Activated CD8-positive, alpha-beta memory T cell treated with anti-CD3 and anti-CD28 coated beads for 4 hours (primary cell): ENCODE data around the gene ATAT1.
"Not testable (repeated sequence)": the region's sequence is repeated elsewhere in the genome, so short reads cannot be mapped to it uniquely, and the experiment has no call there.

Experiments
- DNase-seq, 2 donors: peaks; one replicate each; pipeline ENCODE4 v3.0.0-alpha.2; 2020; ENCODE audit warnings: low read depth in 2 of 2

Gene ATAT1

DNA sequence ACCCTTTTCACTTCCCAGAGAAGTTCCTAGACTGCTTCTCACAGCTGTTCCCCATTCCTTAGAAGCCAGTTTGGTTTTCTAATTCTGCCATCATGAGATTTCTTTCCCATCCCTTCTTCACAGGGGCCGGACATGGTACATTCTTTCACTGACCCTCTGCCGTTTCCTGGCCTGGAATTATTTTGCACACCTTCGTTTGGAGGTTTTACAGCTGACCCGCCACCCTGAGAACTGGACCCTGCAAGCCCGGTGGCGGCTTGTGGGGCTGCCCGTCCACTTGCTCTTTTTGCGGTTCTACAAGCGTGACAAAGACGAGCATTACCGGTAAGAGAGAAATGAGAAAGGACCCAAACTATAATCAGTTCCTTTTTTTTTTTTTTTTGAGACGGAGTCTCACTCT, 24.5 kb downstream of the ATAT1 start:
- no peak for DNase-seq

DNA sequence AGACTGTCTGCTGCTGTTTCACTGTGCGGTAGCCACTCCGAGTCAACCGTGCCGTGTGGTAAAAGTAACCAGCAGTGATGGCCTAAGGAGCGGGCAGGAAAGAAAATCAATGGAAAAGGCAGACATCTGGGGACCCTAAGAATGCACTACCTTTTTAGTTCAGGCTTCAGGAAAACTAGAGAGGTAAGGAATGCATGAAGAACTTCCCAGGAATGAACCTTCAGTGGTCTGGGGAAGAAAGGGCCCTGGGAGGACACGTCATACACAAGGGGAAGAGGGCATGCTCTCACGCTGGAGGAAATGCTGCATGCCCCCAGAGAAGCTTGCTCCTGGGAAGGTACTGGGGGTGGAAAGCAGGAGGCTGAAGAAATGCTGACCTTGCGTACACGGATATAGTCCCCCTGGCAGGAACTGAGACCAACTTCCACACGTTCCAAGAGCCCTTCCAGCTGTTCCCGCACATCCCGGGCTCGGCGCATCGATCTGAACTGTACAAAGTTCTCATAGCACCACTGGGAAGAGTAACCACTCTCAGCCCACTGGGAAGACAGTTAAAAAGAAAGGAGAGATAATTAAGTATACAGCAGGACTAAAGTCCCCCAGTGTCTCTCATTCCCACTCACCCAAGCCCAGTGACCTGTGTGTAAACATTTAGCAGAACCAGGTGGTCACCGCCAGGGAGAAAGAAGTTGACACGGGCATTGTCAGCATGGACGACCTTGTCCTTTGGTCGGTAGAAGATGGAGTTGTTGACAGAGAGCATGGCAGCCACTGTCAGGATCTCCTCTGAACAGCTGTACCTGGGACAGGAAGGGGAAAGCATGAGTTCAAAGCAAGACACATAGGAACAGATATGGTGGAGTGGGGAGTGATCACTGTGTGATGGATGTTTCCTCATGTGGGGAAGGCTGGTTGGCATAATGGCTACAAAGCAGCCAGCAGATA, 28.4 kb downstream of the ATAT1 start:
- no peak for DNase-seq

DNA sequence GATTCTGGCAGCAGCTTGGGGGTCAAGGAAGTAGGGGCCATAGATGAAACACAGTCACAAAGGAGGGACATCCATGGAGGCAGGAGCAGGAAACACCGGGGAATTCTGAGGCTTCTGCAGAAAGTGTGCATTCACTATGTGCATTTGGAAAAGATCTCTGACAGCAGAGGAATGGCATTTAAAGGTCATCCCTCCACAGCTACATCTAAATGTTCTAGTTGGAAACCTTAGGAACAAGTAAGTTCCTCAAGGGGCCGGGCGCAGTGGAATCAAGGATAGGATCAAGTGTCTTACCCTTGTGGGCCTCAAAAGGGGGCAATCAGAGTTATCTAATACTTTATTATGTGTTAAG, 29.0 kb downstream of the ATAT1 start:
- DNase-seq, result no peak

DNA sequence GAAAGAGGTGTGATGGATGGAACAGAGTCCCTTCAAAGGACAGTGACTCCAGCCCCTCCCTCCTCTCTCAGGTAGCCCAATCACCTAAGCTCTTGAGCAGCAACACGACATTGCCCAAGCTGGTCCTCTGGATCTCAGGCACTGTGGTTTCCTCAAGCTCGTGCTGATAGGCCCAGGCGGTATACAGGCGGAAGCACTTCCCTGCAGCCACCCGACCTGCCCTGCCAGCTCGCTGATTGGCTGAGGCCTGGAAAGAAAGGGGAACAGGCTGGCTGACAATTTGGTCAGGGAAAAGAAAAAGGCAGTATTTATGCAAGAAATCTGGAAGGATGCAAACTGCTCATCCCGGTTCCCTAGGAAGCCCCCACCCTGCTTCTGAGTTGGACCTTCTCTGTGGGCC, 29.8 kb downstream of the ATAT1 start:
- DNase-seq, result no peak

DNA sequence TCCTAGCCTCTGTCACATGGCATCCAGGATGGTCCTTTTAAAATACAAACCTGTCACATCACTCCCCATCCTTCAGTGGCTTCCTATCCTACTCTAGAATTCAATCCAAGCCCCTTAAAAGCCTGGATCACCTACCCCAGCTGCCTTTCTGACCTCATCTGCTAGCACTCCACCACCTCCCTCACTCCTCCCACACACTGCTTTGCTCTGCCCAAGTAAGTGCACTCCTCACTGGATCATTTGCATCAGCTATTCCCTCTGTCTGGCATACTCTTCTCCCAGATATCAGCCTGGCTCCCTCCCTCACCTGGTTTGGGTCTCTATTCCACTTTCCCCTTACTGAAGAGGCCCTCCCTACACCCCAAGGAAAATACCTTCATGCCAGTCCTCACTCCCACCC, 30.8 kb downstream of the ATAT1 start:
- no peak for DNase-seq

DNA sequence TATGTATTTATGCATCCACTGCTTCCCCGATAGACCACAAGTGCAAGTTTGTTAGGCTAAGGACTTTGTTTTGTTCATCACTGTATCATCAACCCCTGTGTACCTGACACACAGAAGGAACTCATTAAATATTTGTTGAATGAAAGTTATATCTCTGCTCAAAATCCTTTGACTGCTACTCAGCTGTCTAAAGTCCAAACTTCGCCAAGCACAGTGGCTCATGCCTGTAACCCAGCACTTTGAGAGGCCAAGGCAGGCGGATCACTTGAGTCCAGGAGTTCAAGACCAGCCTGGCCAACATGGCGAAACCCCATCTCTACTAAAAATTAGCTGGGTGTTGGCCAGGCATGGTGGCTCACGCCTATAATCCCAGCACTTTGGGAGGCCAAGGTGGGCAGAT, 31.2 kb downstream of the ATAT1 start:
- not testable (repeated sequence) for DNase-seq

DNA sequence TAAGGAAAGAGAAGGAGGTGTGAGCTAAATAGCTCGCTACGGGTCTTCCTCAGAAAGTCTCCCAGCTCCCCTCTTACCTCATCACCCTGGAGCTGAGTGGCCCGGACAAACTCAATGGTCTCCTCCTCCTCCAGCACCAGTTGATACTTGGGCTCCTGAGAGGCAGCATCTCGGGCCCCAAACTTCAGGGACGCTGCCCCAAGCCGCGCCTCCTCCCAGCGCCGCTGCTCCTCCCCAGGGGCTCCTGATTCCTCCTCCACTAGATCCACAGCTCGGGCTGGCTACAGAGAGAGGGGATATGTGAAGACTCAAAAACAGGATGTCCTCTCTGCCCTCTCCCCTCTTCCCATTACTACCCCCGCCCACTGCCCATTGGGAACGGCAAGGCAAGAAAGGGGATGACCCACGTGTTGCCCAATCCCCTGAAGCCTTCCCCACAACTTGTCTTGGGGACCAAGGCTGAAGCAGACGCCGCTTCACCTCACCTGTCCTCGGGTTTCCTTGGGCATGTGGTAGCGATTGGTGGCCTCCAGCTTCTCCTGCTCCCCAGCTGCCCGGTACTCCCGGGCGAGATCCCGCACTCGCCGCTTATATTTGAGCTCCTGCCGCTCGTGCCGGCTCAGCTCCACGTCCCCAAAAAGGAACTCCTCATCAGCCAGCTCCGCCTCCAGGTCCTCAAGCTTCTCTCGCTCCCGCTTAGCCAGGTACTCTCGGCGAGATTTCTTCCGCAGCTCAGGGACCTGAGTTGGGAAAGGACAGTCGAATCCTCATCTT, 38.5 kb downstream of the ATAT1 start:
- DNase-seq, result no peak

DNA sequence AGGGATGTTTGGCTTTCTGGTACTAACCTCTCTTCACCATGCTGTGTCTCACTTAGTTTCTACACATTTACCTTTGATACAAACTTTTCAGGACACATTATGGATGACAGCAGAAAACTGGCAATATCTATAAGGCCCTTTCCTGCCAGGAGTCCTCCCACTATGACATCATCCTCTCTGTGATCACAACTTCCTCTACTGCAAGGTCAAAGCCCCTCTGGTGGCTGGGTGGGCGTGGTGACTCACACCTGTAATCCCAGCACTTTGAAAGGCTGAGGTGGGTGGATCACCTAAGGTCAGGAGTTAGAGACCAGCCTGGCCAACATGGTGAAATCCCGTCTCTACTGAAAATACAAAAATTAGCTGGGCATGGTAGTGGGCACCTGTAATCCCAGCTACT, 39.6 kb downstream of the ATAT1 start:
- peak in 1 of 2 donors; percentile 33 for DNase-seq

DNA sequence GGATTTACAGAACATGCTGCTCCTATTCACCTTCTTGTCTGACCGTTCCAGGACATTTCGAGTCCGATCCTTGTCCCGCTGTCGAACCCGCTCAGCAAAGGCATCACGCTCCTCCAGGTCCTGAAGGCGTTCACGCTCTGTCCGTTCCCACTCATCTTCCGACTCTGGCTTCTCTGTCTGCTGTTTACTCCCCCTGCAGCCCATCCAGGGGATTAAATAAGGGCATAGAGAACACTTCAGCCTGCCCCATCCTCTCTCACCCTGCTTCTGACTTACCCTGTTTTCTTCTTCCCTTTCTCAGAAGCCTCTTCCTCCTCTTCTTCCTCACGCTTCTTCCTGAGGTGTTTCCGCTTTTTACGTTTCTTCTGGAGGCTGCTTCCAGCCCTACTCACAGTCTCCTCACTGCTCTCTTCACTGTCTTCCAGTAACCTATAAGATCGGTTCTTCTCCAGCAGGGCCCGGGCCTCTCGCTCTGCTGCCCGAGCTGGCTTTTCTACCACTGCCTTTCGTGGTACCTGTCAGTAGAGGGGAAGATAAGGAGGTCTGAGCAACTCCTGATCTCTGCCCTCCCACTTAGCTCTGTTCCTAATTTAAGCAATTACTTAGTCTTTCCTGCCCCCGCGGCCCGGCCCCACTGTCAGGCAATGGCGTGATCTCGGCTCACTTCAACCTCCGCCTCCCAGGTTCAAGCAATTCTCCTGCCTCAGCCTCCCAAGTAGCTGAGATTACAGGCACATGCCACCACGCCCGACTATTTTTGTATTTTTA, 44.3 kb downstream of the ATAT1 start:
- no peak for DNase-seq

DNA sequence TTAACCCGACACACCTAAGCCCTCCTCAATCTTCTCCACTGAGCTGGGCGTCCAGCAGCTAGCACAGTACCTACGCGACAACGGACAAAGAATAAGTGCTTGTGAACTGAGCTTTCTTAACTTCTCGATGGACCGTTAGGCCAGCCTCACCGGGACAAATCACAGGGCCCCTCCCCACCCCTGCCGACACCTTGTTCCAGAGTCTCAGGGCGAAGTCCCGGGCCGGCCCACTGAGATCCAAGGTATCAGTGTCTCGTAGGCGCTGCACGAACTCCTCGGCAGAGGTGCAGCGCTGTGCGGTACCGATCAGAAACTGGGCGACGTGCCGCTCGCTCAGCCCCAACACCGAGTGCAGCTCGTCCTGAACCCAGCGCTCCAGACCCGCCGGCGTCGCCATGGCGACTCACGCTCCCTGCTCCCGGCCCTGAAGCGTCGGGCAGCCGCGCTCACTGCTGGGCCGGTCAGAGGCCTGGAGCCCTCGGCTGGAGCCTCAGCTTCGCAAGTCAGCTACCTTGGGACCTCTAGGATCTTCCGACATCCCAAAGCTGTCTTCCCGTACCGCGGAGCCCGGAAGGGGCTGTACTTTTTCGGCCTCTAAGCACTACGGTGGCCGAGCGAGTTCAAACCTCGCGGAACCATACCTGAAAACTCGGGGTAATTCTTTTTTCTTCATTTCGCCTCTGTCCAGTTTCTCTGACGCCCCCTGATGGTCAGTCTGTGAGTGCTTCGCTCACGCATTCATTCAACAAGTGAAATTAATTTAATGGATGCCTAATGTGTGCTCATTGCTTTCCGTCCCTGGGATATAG, 46.0 kb downstream of the ATAT1 start, which contains the start of gene DHX16:
DHX16 (minus strand) TSS at position 562 of the 809 bp plus-strand sequence; CDS start at position 397, 165 bp downstream.
- DNase-seq, result peak; percentile 77 to 79

DNA sequence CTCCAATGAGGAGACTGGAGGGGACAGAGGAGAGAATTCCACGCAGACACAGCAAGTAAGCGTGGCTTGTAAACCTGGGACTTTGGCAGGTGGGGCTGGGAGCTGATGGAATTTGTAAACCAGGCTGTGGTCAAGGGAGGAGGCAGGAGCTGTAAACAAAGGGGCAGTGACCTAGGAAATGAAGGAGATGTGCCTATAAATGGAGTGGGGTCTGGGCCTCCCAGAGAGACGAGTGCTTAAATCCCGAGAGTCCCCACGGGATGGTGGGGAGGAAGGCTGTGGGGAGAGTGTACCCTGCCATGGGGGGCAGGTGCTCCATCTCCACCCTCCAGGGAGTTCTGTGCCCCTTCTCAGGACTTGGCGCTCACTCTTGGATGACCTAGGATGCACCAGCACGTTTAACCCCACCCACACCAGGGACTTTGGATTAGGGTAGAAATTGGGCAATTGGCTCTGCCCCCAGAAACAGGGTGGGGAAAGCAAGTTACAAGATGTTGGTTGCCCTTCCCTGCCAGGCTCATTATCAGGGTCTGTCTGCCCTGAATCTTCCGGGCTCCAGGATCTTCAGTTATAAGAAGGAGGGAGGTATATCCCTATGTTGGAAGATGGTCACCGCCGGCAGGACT, 50.1 kb downstream of the ATAT1 start:
- DNase-seq, result no peak

DNA sequence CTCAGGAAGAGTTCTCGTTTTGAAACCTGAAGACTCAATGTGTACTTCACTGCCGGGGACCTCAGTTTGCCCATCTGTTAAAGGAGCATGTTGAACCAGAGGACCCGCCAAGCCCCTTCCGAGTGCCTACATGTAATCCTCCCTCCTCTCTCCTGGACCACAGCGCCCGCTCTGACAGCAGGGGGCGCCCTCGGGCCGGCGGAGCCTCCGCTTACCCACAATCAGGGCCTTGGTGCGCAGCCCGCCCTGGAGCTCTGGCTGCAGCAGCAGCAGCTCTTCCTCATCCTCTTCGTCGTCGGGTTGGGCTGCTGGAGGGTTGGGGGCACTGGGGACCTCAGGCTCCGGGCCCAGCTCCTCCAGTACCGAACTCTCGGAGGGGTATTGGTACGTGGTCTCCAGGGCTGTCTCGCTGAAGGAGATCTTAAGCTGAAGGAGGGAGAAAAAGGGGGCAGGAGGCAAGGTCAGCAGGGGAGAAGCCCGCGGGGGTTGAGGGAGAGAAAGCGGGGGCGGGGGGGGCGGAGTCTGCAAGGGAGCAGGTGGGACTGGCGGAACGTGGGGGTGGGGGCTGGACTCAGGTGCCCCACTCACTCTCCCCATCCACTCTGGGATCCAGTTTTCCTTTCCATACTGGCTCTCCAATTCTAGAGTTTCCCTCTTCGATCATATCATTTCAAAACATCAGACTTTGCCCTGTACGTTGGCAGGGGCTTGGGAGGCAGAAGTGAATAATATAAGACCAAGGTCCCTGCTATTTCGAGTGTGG, 52.5 kb downstream of the ATAT1 start:
- DNase-seq, result peak; percentile 79

DNA sequence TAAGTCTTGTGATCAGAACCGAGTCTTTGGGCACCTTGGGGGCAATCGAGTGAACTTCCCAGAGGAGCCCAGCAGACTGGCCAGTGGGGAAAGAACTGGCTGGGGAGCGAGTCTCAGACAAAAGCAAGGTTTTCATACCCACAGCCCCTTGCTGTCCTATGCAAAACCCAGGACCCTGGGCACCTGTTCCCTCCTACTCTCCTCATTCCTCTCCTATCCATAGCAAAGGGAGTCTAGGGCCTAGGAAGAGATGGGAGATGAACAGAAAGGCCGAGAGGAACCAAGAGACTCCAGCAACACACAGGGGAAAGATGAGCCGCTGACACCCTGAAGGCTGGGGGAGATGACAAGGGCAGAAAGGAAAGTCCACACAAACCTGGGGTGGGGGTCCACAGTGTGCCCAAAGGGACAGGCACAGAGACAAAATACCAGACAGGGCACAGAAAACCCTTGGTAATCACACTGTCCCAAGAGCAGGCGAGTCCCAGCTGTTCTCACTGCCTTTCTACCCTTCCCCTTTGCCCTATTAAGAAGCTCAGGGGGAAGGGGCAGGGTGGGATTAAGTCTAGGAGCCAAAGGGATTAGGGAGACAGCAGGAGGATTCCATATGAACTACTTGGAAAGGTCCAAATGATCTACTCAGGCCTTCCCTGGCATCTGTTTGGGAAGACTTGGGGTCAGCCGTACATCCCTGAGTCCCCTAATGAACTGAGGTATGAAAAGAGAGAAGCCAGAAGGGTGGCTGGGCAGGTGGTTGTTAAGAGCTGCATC, 53.3 kb downstream of the ATAT1 start:
- no peak for DNase-seq

DNA sequence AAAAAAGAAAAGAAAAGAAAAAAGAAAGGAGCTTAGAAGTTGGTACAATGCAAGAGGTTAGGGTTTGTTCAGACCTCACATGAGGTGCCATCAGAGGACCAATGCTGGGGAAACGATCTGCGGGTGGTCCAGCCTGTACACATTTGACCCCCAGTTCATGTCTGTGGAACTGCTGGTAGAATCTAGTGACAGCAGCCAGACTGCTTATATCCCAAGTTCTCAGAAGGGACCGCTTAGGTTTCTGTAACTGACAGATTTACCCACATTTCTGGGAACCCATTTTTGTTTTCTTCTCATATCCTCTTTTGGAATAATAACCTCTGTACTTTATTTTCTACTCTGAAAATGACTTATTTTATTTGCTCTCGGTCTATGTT, 55.1 kb downstream of the ATAT1 start:
- DNase-seq, result no peak

DNA sequence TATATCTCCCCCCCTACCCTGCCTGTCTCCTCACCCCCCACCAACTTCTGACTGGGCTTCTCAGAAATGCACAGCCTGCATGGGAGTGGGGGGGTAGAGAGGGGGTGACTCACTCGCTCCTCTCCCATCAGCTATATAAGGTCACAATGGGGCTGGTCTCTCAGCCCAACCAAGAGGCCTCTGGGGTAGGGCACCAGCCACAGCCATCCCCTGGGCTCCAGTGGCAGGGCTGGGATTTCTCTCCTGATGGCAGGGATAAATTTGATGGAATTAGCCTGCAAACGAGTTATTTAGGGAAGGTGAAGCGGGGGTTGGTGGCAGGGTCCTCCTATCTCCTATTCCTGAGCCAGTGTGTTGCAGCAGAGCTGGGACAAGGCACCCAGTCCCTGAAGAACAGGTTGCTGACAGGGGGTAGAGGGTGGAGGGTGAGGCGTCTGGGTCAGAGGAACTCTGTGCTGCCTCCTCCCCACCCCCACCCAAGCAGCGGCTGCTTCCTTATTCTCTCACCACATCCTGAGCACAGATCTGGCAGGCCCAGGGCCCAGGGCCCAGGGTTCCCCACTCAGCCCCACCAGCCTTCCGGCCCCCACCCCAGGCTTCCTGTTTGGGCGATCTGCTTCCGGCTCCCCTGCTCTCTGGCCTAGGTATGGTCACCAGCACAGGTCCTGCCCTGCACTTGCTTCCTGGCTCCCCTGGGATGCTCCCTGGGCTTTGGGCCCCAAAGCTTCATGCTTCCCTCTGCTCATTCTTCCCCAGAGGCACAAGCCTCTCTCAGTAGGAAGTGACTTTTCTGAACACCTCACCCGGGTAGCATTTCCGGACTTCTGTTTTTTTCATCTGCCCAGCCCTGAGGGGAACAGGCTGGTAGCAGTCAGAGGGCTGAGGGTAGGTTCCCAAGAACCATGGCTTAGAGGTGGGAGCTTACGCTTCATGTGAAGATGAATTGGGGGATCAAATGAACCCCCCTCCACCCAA, 55.8 kb downstream of the ATAT1 start:
- peak; percentile 72 to 76 for DNase-seq

DNA sequence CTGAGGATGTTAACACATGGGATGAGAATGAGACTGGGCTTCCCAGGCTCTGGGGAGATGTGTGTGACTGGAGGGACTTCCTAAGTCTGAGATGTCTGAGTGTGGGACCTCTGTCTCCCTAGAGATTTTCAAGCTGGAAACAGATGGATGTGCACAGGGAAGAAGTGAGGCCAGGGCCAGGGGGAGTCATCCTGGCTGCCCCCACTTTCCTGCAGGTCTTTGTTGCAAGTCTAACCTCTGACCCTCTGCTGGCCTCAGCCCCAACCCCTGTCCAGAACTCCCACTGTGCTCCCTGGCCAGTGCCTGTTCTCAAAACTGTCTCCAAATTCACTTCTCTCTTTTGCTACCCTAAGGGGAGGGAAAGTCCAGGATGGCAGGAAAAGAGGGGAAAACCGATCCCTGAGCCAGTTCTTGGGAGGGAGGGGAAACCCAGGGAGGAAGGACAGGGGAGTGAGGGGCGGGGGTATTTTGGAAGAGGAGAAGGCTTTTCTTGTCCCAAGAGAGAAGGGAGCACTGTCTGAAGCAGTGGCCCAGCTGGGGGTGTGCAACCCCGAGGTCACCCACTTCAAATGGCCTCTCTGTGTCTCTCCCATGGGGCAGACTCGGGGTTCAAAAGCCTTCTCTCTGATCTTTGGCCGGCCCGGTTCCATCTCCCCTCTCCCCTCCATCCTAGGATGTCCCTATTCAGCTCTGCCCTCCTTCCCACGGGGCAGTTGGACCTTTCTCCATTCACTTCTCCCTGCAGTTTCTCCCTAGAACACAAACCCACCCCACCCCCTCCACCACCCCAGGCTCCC, 56.7 kb downstream of the ATAT1 start:
- no peak for DNase-seq

DNA sequence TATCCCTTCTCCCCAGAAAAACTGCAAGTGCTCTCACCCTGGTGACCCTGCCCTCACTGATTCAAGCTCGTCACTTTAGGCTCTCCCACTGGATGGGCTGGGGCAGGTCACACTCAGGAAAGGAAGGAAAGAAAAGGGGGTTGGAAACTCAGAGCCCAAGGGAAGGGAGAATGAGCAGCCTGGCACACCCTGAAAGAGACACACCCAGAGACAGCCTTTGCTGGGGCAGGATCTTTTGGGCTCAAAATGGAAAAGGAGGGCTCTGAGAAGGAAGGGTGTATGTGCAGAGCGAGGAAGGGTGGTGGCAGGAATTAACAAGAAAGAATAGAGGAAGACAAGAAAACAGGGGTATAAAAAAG, 57.3 kb downstream of the ATAT1 start:
- no peak for DNase-seq
